GM18873 (cell line): Measurements from ENCODE around the gene PGAP2.
A peak's percentile ranks its signal among the peaks of the same experiment; 100 is the strongest.
"Not testable (repeated sequence)": the region's sequence is repeated elsewhere in the genome, so short reads cannot be mapped to it uniquely, and the experiment has no call there.

Experiments used
- ATAC-seq: cut with Tn5 transposase; IDR thresholded peaks from one replicate; pipeline ENCODE4 v1.9.1; 2021; ENCODE audit warnings: mild to moderate bottlenecking, moderate library complexity, moderate number of reproducible peaks; ENCODE audit not compliant: unreplicated experiment, low FRiP score

Gene PGAP2

DNA sequence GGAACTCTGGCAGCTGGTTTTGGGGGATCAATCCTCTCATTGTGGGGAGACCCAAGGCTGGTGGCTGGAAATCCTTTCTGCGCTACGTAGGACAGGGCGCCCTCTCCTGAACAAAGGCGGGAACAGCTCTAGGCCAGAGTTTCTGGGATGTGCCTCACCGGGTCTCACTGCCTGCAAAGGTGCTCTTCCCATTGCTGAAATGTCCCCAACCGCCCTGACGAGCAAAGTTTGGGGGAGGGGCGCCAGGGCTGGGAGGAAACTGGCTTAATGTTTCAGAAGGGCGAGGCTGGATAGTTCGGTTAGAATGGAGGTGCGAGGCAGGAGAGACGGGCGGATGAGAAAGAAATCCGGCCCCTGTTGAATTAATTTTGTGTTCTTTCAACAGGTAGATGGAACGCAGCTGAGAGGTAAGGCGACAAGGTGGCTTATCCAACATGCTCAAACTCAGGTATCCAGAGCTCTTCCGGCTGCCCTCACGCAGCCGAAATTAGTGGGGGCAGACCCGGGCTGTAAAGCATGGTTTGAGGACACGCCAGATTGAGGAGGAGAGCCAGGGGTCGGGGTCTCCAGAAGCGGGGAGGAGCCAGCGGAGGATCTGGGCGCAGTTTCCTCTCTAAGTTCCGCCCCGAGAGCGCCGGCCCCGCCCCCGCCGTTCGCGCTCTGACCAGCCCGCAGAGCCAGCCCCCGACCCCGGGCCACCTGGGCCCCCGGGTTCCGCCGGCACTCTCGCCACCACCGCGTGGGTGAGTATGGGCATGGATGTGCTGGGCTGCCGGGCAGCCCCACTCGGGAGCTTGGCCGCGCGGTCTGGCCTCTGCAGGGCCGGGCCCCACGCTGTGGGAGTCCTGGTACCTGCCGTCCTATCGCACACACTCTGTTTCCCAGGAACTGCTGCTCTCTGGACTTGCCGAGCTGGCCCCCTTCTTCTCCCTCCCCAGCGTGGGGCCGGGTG, at the start of gene PGAP2:
Gene PGAP2 (plus strand): TSS at position 652 of the 952 bp plus-strand sequence. CDS start 2,700 bp downstream, outside the sequence.
- no peak for ATAC-seq

DNA sequence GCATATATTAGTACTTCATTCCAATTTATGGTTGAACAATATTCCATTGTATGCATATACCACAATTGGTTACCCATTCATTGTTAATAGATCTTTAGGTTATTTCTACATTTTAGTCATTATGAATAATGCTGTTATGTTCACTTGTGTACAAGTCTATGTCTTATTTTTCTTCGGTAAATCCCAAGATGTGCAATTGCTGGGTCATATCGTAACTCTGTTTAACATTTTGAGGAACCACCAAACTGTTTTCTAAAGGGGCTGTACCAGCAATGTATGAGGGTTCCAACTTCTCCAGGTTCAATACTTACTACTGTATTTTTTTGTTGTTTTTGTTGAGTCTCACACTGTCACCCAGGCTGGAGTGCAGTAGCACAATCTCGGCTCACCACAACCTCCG, 44.1 kb upstream of the PGAP2 start:
- ATAC-seq: no peak

DNA sequence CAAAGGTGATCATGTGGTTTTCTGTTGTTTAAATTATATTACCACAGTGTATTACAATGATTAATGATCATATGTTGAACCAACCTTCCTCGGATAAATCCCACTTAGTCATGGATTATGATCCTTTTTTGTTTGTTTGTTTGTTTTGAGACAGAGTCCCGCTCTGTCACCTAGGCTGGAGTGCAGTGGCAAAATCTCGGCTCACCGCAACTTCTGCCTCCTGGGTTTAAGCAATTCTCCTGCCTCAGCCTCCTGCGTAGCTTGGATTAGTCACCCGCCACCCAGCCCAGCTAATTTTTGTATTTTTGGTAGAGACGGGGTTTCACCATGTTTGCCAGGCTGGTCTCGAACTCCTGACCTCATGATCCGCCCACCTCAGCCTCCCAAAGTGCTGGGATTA, 41.5 kb upstream of the PGAP2 start:
- ATAC-seq: not testable (repeated sequence)

- ATAC-seq: no peak
Observed at GRCh38 chr11:3767536-3767935, 40.8 kb upstream of the PGAP2 start.

- ATAC-seq: no peak
Observed at GRCh38 chr11:3773180-3773579, 35.2 kb upstream of the PGAP2 start.

DNA sequence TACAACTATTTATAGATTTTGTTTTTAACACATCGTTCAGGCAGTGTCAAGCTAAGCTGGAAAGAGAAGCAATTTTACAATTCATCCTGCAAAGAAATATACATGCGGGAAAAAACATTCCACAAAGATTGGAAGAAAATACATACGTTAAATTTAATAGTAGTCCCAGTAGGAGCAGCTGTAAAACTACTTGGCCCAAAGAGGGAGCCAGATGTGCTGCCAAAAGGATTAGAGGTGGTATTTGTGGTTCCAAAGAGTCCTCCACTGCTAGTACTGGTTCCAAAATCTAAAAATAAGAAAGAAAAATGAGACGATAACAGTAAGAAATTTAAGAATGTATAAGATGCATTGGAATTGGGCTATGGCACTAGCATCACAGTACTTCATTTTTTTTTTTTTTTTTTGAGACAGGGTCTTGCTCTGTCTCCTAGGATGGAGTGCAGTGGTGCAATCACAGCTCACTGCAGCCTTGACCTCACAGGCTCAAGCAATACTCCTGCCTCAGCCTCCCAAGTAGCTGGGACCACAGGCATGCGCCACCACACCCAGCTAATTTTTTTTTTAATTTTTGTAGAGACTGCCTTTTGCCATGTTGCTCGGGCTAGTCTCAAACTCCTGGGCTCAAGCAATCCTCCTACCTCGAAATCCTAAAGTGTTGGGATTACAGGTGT, 32.5 kb upstream of the PGAP2 start:
- no peak for ATAC-seq

GRCh38 chr11:3781423-3781822, 26.9 kb upstream of the PGAP2 start:
- ATAC-seq: no peak

DNA sequence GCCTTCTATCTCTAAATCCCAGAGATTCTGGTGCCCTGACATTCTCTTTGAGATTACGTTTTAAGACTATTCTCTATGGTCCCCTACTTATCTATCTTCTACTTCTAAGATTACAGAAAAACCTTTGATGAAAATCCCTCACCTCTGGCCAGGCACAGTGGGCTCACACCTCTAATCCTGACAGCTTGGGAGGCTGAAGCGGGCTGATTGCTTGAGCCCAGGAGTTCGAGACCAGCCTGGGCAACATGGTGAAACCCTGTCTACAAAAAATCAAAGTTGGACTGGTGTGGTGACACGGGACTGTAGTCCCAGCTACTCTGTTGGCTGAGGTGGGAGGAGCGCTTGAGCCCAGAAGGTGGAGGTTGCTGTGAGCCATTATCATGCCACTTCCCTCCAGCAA, 25.4 kb upstream of the PGAP2 start:
- no peak for ATAC-seq

DNA sequence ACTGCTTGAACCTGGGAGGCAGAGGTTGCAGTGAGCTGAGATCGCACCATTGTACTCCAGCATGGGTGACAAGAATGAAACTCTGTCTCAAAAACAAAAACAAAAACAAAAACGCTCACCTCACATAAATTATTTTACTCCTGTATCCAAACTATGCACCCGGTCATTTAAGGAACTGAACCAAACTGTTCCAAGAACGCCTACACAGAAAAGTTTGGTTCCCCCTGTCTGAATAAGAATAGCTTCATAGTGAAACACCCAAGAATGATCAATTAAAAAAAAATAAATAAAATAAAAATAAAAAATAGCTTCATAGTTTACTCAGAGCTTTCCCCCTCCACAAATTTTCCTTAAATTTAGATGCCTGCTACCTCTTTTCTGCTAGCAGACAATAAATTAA, 24.7 kb upstream of the PGAP2 start:
- no peak for ATAC-seq

GRCh38 chr11:3786781-3787428, 21.5 kb upstream of the PGAP2 start:
- no peak for ATAC-seq

GRCh38 chr11:3794387-3794786, 14.0 kb upstream of the PGAP2 start:
- ATAC-seq: not testable (repeated sequence)

DNA sequence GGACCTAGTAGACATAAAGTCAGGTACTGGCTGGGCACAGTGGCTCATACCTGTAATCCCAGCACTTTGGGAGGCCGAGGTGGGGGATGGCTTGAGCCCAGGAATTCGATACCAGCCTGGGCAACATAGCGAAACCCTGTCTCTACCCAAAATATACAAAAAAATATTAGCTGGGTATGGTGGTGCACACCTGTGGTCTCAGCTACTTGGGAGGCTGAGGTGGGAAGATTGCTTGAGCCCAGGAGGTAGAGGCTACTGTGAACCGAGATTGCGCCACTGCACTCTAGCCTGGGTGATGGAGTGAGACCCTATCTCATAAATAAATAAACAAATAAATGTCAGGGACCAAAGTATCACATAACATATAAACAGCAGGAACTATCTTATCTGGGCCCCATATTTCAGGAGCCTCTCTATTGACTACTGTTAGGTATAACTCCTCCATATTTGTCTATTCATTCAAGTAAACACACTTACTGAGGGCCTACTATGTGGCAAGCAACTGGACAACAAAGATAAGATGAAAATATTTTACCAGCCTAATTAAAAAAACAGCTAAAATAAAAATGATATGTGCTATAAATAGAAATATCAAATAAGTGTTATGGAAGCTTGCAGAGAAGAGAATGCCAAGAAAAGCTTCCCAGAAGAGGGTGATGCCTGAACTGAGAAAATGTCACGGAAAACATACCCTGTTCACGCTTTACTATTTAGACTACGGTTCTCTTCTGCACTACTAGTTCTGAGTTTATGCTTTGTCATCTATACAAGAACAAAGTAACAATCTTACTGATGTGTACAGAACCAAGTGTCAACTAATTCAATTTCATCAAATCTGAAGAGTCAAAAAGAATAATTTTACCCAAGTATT, 13.0 kb upstream of the PGAP2 start:
- no peak for ATAC-seq

DNA sequence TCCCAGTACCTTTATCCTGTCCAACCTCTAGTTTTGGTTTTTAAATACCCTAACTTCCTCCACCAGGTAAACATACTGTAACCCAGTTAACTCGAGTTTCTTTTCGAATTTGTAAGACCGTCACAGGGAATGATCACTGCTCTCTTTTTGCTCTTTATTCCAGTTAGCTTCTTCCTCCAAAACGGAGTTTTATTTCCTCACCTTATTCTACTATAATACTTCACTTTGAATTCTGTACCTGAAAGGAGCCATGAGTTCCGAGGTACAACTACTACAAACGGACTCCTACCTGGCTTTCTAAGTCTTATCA, 12.4 kb upstream of the PGAP2 start:
- ATAC-seq: no peak

DNA sequence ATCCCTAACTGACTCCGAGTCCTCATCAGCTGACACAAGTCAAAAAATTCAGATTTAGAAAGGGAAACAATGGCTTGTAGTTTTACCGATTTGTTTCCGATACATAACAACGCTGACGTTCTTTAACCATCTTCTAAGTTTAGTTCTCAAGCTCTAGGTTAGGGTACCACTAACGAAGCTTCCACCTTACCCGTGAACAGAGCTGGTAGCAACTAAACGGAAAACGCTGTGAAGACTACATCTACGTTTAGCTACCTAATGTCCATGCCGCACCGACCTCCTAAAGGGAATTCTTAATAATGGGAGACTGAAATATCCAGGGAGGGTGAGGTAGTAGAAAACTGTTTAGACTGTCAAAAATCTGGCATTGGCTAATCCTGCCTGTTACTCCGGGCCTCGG, 12.0 kb upstream of the PGAP2 start:
- no peak for ATAC-seq

DNA sequence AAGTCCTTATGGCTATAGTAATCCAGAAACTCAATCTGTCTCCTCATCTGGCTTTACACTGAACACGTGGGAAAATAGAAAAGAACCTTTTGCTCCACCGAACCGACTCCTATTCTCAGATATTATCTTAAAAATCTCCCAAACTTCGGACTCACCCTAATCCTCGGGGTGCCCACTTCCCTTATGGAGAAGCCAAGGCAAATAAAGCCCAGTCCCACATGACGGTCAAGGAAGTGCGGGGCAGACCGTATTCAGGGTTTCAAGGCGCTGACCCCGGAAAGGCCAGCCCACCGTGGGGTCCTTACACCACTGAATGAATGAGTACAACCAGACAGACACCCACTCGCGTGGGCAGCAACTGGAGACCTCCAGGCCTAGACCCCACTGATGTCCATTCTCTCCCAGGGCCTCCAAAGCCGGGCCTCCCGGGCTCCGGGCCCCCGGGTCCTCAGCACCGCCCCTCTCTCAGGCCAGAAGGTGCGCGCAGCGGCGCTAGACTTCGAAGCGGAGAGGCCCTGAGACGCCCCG, 11.5 kb upstream of the PGAP2 start:
- ATAC-seq: no peak

DNA sequence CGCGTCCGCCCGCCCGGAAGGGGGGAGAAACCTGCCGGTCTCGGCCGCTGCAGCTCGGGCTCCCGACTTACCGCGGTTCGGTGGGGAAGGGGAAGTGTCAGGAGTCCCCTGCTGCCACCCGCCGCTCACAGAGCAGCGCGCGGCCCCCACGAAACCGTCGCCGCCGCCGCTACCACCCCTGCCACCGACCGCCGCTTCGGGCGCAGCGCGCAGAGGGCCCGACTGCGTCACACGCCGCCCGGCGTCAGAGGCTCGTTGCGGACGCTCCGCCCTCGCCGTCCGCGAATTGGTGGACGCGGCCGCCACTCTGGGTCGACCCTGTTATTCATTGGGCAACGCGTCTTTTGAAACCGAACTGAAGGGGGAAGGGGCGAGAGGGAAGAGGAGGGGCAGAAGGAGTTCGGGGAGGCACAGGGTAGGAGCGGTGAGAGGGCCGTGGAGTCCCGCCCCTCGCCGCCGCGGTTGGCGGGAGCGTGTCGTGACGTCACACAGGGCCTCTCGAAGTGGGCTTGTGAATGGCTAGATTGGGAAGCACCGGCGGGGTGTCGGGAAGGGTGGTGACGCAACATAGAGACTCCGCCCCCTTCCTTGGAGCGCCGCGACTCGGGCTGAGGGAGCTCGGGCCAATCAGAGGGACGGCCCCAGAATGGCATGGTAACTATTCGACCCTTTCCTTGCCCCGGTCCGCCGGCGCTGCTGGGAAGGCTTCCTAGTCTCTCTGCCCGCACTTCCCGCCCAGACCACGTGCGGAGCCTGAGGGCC, 10.8 kb upstream of the PGAP2 start, which contains the start of gene NUP98:
Gene NUP98 (minus strand): TSS at position 226 of the 762 bp plus-strand sequence. CDS start 15,437 bp downstream, outside the sequence.
- peak; percentile 87 for ATAC-seq

DNA sequence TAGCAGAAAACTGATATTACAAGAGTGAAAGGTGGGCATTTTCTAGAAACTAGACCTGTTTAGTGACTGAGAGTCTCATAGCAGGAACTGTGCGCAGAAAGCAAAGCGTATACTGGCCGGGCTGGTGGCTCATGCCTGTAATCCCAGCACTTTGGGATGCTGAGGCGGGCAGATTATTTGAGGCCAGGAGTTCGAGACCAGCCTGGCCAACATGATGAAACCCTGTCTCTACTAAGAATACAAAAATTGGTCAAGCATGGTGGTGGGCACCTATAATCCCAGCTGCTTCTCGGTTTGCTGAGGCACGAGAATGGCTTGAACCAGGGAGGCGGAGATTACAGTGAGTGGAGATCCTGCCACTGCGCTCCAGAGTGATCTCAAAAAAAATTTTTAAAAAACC, 9.2 kb upstream of the PGAP2 start:
- ATAC-seq: no peak

DNA sequence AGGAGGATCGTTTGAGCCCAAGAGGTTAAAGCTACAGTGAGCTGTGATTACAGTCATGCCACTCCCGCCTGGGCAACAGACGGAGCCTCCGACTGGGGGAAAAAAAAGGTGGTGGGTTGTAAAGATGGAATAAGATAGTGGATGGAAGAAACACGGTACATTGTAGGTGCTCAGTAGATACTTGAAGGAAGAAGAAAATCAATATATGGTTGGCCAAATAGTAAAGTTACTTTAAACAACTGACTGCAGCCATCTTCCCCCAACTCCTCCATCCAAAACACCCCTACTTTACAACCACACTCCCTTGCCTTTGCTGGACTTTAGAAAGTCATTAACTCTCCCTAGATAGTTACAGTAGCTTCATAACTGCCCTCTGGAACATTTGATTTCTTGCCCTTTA, 8.5 kb upstream of the PGAP2 start:
- ATAC-seq: no peak

DNA sequence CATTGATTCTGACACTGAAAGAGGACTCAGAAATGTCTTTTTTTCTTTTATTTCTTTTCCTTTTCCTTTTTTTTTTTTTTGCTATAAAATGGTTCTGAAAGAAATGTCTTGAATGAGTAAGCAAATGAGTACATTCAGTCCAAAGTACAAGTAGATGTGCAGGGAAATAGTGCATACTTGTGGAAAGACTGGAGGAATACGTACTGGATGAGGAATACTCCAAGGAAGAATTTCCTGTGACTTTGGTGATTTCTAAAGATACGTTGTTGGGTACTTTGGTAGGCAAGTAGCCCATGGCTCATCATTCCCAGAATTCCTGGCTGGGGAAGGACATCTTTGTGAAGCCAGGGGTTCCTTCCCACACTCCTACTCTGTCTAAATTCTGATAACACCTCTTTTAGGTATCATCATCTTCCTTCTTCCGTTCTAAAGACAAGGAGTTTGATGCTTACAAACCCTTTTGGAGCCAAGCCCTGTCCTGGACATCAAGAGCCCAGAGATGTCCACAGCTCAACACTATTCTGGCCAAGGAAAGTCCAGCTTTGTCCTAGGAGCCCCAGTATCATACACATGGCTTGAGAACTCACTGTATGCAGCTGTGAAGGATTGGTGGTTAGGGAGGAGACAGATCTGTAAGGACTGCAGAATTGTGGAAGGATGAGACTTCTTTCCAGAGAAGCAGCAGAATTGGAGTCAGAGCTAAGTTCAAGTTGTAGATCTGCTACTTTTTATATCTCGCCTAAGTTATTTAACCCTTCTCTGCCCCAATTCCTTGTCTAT, 6.2 kb upstream of the PGAP2 start:
- no peak for ATAC-seq
